Astrocyte of the cerebellum (primary cell): Measurements from ENCODE around the gene OSBPL3.

ENCODE experiments used
- DNase-seq: peaks from one replicate; pipeline ENCODE4 v3.0.0-alpha.2; 2011; ENCODE audit warnings: low read depth
- H3K4me3 ChIP-seq: 2 replicates; pipeline ENCODE4 v1.5.1; 2011; ENCODE audit warnings: mild to moderate bottlenecking, low read depth, low read length, moderate library complexity
- in situ Hi-C: cut with HindIII; loops from 2 replicates; pipeline ENCODE4 v1.10.0; 2017; ENCODE audit warnings: low sequenced_read_pairs
- TF ChIP-seq, protein P1 (sequence below): IDR thresholded peaks from 2 replicates; pipeline ENCODE4 v1.5.1; 2012; ENCODE audit warnings: low read length, low read depth, moderate library complexity, mild to moderate bottlenecking; ENCODE audit errors: missing control alignments

Gene OSBPL3

DNA sequence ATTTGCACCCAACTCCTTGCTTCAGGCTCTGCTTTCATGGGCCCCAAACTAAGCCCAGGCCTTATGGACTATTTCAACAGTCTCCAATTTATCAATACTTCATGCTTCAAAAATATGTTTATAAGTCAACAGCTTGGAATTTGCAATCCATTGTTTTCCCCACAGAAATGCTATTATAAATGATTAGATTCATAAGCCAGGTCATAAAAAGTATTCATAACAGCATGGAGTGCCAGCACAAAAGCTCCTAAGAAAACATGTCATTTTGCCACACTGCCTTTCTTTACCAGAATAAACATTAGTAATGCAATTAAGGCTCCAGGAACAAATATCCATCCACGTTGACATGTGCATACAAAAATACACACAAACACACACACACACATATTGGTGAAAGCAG lies 30.1 kb downstream of the OSBPL3 start:
- in situ Hi-C loops: no loop called here
- DNase-seq: no peak
- TF ChIP-seq, protein P1, sequence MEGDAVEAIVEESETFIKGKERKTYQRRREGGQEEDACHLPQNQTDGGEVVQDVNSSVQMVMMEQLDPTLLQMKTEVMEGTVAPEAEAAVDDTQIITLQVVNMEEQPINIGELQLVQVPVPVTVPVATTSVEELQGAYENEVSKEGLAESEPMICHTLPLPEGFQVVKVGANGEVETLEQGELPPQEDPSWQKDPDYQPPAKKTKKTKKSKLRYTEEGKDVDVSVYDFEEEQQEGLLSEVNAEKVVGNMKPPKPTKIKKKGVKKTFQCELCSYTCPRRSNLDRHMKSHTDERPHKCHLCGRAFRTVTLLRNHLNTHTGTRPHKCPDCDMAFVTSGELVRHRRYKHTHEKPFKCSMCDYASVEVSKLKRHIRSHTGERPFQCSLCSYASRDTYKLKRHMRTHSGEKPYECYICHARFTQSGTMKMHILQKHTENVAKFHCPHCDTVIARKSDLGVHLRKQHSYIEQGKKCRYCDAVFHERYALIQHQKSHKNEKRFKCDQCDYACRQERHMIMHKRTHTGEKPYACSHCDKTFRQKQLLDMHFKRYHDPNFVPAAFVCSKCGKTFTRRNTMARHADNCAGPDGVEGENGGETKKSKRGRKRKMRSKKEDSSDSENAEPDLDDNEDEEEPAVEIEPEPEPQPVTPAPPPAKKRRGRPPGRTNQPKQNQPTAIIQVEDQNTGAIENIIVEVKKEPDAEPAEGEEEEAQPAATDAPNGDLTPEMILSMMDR: no peak
- no peak overlapping the region for H3K4me3 ChIP-seq

DNA sequence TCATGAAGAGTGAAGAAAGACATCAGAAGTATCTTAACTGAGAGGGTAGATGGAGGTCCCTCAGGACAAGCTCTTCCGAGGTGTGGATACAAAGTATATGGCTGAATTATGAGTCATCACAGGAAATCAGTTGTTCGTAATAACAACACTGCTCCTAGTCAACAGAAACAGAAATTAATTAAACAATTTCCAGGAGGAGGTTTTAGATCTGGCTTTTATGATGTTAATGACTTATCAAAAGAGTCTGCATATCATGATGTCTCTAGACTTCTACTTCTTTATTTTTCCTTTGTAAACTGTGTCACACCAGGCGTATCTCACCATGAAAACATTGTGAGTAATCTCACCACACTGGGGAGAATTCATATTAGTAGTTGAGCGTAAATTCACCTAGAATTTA lies 31.2 kb downstream of the OSBPL3 start:
- in situ Hi-C loops: no loop called here
- no peak for DNase-seq
- TF ChIP-seq, protein P1: no peak
- H3K4me3 ChIP-seq: no peak overlapping the region

DNA sequence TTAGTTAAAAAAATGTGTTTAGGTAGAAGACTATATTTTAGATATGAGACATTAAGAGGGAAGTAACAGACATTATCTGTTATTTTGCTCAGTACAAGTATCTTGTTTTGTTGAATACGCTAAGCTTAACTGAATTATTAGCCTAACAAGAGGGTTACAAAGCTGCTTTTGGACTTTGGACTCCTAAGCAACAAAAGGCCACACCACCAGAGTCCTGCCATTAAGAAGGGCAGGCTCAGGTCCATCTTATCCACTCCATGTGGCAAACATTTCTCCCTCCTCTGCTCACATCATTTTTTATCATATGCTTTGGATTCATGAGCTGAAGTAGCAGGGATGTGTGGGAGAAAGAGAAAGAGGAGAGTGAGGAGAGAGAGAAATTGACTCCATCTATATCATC lies 33.5 kb downstream of the OSBPL3 start:
- in situ Hi-C loops: no loop called here
- TF ChIP-seq, protein P1: no peak
- H3K4me3 ChIP-seq: no peak overlapping the region

DNA sequence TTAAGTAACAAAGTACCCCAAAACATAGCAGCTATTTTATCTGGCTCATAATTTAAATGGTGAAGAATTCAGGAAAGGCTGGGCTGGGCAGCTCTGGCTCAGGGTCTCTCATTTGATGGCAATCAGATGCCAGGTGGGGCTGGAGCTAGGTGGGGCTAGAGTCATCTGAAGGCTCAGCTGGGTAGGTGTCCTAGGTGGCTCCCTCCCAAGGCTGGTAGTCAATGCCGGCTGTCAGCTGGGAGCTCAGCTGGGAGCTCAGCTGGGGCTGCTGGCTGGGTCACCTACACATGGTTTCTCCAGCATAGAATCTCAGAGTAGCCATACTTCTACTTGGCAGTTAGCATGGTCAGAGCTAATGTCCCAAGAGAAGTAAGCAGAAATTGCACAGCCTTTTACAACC lies 34.1 kb downstream of the OSBPL3 start:
- DNase-seq: no peak
- H3K4me3 ChIP-seq: no peak overlapping the region
- TF ChIP-seq, protein P1: no peak
- in situ Hi-C loops: no loop called here

More for the DNA sequence above, 33.5 kb downstream of the OSBPL3 start:
- no peak for DNase-seq

DNA sequence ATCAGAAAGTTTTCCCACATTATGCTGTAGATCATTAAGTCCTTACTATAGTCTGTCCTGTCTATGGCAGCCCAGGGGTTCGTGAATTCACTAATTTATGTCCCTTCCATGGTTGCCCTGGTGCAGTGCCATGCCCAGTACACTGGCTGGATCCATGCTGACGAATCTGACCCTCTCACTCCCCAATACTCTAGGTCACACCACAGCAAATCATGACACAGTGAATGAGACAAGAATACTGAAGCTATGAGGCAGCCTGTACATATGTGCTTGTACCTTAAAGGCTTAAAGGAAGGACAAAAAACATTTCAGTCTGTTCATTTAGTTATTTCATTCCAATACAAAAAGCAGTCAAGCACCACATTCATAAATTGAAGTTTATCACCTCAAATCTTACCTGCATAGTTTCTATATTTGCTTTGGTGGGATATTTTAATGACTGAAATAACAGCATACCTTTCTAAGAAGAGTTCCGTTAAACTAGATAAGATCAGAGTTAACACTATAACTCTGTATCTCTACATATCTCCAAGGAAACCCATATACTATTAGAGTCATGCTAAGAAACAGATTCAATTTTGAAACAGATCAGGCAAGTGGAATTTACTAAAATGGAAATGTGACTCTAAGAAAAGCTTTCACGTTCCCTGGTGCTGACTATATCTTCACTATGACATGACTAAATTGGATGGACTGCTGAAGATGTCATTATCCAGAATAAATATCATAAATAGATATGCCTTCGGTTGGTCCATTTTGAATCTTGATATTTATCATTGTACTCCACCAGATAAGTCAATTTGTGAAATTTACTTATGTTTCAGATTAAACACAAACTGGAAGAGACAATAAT lies 36.7 kb downstream of the OSBPL3 start:
- no peak overlapping the region for H3K4me3 ChIP-seq
- TF ChIP-seq, protein P1: no peak
- in situ Hi-C loops: no loop called here
- no peak for DNase-seq

DNA sequence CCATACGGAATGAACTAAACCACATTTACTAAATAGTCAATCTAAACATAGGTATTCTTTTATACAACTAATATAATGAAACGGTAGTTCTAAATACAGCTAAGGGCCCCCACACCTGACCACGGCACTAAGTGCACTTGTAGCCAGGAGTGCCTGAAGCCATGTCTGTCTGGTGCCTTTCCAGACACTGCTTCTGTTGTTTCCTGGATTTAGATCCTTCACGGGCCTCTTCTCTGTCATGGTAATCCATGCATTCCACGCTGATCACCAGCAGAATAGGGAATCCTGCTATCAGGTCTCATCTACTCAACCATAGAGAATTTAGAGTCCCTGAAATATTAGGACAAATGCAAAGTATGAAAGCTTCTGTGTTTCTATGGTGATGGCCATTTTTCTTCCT lies 37.8 kb downstream of the OSBPL3 start:
- TF ChIP-seq, protein P1: no peak
- in situ Hi-C loops: no loop called here
- DNase-seq: no peak
- H3K4me3 ChIP-seq: no peak overlapping the region
